ENCODE data around the gene ITGA6.

- no peak for TF ChIP-seq CEBPB (IDR thresholded peaks at IDR 0.05; ENCODE audit: low read depth)
- TF ChIP-seq CTCF (IDR thresholded peaks at IDR 0.05 in 2 of 3, conservative IDR thresholded peaks at IDR 0.05 in 1 of 3; ENCODE audit: borderline replicate concordance in 1 of 3, insufficient read depth in 1 of 3, low read depth in 2 of 3, low read length in 2 of 3) = no peak
Observed at GRCh38 chr2:172415157-172415864, 12.1 kb upstream of the ITGA6 start.

Data from HCT116 (cell line).